Gastroesophageal sphincter (tissue), 4 donors: ENCODE measurements around the gene BMP15. TPM values are rescaled to one million over a fixed set of nuclear protein-coding genes. Genes with fewer than 3 reads are reported as not detected.

Source experiments
- ATAC-seq: fragments of 150-250 bp; one replicate; pipeline ENCODE4 v1.9.1; 2016; ENCODE audit warnings: mild to moderate bottlenecking, moderate library complexity
- H3K27ac ChIP-seq, 4 donors: fragments of 200-600 bp; sonication (generic) in 3 of 4; 1 replicate in 3 of 4; 2 replicates in 1 of 4; pipeline ENCODE4 v1.5.1; 2016 to 2019
- H3K27me3 ChIP-seq: fragments of 200-600 bp; sonication (generic); one replicate; pipeline ENCODE4 v1.5.1; 2019
- H3K36me3 ChIP-seq, 2 donors: fragments of 200-600 bp; sonication (generic); one replicate each; pipeline ENCODE4 v1.5.1; 2019; ENCODE audit warnings: control low read depth in 1 of 2
- H3K4me1 ChIP-seq, 3 donors: fragments of 200-600 bp; sonication (generic); 1 replicate in 2 of 3; 2 replicates in 1 of 3; pipeline ENCODE4 v1.5.1; 2016 to 2019; ENCODE audit warnings: control low read depth in 2 of 3
- H3K4me3 ChIP-seq, 2 donors: fragments of 200-600 bp; sonication (generic); one replicate each; pipeline ENCODE4 v1.5.1; 2019; ENCODE audit warnings: mild to moderate bottlenecking in 1 of 2, moderate library complexity in 1 of 2
- H3K9me3 ChIP-seq, 3 donors: fragments of 200-600 bp; sonication (generic); one replicate each; pipeline ENCODE4 v1.5.1; 2017 to 2019; ENCODE audit warnings: control low read depth in 2 of 3
- EP300 ChIP-seq: sonication (generic); formaldehyde crosslinking; IDR thresholded peaks from one replicate; pipeline ENCODE4 v1.6.1; 2017; ENCODE audit warnings: antibody characterized with exemption, mild to moderate bottlenecking
- POLR2A ChIP-seq, 2 donors: fragments of 450-650 bp; IDR thresholded peaks; one replicate each; pipeline ENCODE4 v1.6.1; 2017; ENCODE audit warnings: antibody characterized with exemption in 2 of 2, mild to moderate bottlenecking in 2 of 2, moderate library complexity in 1 of 2
- POLR2AphosphoS5 ChIP-seq: sonication (generic); formaldehyde crosslinking; IDR thresholded peaks from one replicate; pipeline ENCODE4 v1.6.1; 2017; ENCODE audit warnings: antibody characterized with exemption
- WGBS, 2 donors: methylation state at CpG; one replicate each; pipeline ENCODE4 v1.1.5; 2018; ENCODE audit warnings: low coverage in 1 of 2; 5-methylcytosine and 5-hydroxymethylcytosine counted together
- total RNA-seq, 4 donors: library from RNA; depleted of rRNA; stranded (reverse); fragments of >200 nt; gene quantifications; one replicate each; pipeline ENCODE4 v1.1.0, GENCODE V29; 2016
- TF ChIP-seq, protein P1 (sequence below), 4 experiments: fragments of 200-600 bp in 2 of 4; fragments of 450-650 bp in 2 of 4; sonication (generic) in 1 of 4; IDR thresholded peaks; one replicate each; pipeline ENCODE4 v1.5.1; 2017 to 2019; ENCODE audit warnings: antibody characterized with exemption in 4 of 4, mild to moderate bottlenecking in 2 of 4, moderate library complexity in 2 of 4

The BMP15 gene
- total RNA-seq = not detected

DNA sequence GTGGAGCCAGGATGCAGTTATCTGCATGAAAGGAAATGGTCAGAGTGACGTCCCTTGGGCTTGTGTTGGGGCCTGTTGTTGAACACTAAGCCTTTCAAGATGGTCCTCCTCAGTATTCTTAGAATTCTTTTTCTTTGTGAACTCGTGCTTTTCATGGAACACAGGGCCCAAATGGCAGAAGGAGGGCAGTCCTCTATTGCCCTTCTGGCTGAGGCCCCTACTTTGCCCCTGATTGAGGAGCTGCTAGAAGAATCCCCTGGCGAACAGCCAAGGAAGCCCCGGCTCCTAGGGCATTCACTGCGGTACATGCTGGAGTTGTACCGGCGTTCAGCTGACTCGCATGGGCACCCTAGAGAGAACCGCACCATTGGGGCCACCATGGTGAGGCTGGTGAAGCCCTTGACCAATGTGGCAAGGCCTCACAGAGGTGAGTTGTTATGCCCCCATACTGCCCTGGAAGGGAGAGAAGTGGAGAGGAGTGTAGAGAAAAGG lies at the start of gene BMP15:
BMP15 (plus strand) TSS at position 51 of the 492 bp plus-strand sequence; CDS start at position 100, 49 bp downstream.
- ATAC-seq = no peak
- TF ChIP-seq POLR2AphosphoS5 = no peak
- no peak within 1 kb of the TSS for H3K27ac ChIP-seq
- H3K27me3 ChIP-seq = no peaks in the 10 kb centered on the region
- H3K36me3 ChIP-seq = no peaks in the 10 kb centered on the region
- H3K4me3 ChIP-seq = no peak within 1 kb of the TSS
- no peaks in the 10 kb centered on the region for H3K4me1 ChIP-seq
- H3K9me3 ChIP-seq = no peaks in the 10 kb centered on the region
- WGBS, 2 donors = 61% methylated on average over 2 of the region's 9 CpGs; no CpG with 5 or more reads in 1 of the 2 donors

DNA sequence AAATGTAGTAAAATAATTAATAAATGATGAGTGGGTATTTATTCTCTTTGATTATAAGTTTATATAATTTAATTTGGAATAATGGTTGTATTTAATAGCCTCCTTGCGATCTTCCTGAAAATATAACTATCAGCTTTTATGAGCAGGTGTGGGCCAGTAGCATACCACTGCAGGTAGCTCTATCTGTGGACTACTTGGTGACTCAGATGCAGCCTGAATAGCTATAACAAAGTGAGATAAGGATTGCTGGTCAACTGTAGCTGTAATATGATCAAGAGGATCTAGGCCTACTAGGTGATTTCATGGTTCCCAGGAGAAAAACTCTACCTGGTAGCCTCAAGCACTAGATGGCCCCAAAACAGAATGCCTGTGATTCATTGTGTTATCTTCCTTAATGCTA lies 47.1 kb upstream of the BMP15 start:
- H3K27me3 ChIP-seq = no peaks in the 10 kb centered on the region
- H3K9me3 ChIP-seq = no peaks in the 10 kb centered on the region
- H3K4me3 ChIP-seq = no peak overlapping the region
- 100% methylated on average over 1 of the region's 1 CpG for WGBS, 2 donors
- TF ChIP-seq POLR2AphosphoS5 (no peak), EP300 (no peak), POLR2A (IDR thresholded peaks at IDR 0.05) (no peak)
- TF ChIP-seq, protein P1, sequence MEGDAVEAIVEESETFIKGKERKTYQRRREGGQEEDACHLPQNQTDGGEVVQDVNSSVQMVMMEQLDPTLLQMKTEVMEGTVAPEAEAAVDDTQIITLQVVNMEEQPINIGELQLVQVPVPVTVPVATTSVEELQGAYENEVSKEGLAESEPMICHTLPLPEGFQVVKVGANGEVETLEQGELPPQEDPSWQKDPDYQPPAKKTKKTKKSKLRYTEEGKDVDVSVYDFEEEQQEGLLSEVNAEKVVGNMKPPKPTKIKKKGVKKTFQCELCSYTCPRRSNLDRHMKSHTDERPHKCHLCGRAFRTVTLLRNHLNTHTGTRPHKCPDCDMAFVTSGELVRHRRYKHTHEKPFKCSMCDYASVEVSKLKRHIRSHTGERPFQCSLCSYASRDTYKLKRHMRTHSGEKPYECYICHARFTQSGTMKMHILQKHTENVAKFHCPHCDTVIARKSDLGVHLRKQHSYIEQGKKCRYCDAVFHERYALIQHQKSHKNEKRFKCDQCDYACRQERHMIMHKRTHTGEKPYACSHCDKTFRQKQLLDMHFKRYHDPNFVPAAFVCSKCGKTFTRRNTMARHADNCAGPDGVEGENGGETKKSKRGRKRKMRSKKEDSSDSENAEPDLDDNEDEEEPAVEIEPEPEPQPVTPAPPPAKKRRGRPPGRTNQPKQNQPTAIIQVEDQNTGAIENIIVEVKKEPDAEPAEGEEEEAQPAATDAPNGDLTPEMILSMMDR (IDR thresholded peaks at IDR 0.05) = no peak
- H3K27ac ChIP-seq = no peak overlapping the region
- ATAC-seq = no peak
- no peaks in the 10 kb centered on the region for H3K4me1 ChIP-seq
- no peaks in the 10 kb centered on the region for H3K36me3 ChIP-seq

DNA sequence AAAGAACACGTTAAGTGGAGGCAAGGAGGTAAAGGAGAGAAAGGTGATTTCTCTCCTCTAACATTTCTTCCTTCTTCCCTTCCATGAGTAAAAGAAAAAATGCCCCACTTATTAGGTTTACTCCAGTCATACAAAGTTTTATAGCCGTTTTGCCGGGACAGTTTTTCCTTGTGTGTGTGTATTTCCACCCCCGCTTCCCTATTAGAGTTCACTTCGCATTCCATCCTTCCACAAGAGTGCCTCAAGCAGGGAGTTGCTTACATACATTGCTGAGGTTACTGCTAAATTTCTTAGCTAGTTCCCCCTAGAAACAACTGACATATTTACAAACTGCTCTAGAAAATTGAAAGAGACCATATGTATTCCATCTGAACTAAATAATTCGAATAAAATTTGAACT lies 45.2 kb upstream of the BMP15 start:
- H3K4me3 ChIP-seq = no peak overlapping the region
- no peaks in the 10 kb centered on the region for H3K36me3 ChIP-seq
- no peaks in the 10 kb centered on the region for H3K27me3 ChIP-seq
- no peaks in the 10 kb centered on the region for H3K4me1 ChIP-seq
- TF ChIP-seq, protein P1 (IDR thresholded peaks at IDR 0.05) = no peak
- TF ChIP-seq EP300 (no peak), POLR2A (IDR thresholded peaks at IDR 0.05) (no peak), POLR2AphosphoS5 (no peak)
- no peak overlapping the region for H3K27ac ChIP-seq
- 43 to 78% methylated on average over 2 to 6 of the region's 6 CpGs for WGBS, 2 donors
- H3K9me3 ChIP-seq = no peaks in the 10 kb centered on the region
- ATAC-seq = no peak

DNA sequence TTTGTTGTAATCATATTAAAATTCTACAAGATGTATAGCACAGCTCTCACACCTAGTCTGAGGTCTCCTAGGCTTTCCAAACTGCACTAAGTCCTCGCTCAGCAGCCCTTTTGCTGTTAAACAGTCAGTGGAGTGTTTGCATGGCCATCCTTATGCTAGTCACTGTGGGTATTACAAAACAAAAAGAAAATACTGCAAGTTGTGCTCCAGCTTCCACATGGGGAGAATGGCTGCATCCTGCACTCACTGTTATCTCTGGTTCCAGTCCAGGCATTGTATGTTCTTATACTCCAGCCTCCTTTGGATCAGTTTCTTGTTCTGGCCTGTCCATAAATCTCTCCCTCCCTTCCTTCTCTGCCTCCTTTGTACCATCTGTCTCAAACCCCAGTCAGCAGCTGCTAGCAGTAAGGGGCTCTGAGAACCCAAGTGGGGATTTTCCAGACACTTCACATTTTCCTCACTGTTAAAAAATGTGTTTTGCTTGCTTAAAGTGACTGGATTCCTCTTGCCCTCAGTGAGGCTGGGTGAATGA lies 38.5 kb upstream of the BMP15 start:
- Histone ChIP-seq H3K4me3 (no peak overlapping the region), H3K9me3 (no peaks in the 10 kb centered on the region), H3K36me3 (no peaks in the 10 kb centered on the region), H3K27me3 (no peaks in the 10 kb centered on the region), H3K27ac (no peak overlapping the region), H3K4me1 (no peaks in the 10 kb centered on the region)
- TF ChIP-seq, protein P1 (IDR thresholded peaks at IDR 0.05) = no peak
- TF ChIP-seq POLR2AphosphoS5 = no peak
- no peak for TF ChIP-seq POLR2A (IDR thresholded peaks at IDR 0.05)
- TF ChIP-seq EP300 = no peak
- ATAC-seq = no peak
- WGBS, 2 donors = no CpG with 5 or more reads among the region's 1 CpG

DNA sequence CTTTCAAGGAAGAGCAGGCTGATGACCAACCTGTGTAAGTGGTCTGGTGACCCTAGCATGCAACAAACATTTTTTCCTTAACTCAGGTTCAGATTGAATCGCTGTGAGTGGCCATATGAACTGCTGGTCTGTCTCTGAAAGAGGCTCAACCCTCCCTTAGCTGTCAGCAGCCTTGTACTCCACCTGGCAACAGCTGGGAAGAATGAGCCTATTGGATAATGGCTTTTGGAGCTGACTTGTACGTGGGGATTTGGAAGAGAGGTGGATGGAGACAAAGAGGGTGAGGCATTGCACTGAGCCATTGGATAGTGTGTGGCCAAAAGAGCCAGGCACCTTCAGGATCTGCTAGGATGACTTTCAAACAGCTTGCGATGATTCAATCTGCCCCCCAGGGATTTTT lies 35.7 kb upstream of the BMP15 start:
- no peak for ATAC-seq
- no peaks in the 10 kb centered on the region for H3K4me1 ChIP-seq
- no peaks in the 10 kb centered on the region for H3K27me3 ChIP-seq
- TF ChIP-seq, protein P1 (IDR thresholded peaks at IDR 0.05) = no peak
- TF ChIP-seq POLR2A (IDR thresholded peaks at IDR 0.05) = no peak
- no peak overlapping the region for H3K4me3 ChIP-seq
- no peaks in the 10 kb centered on the region for H3K9me3 ChIP-seq
- H3K36me3 ChIP-seq = no peaks in the 10 kb centered on the region
- WGBS, 2 donors = 33 to 50% methylated on average over 2 to 3 of the region's 3 CpGs
- H3K27ac ChIP-seq = no peak overlapping the region
